Stimulated activated CD8-positive, alpha-beta memory T cell treated with anti-CD3 and anti-CD28 coated beads, Interleukin-7, amount 100 ng/mL, for 1 hour (primary cell): ENCODE data around the gene TBATA.

Experiments used
- DNase-seq, 2 donors: peaks; one replicate each; pipeline ENCODE4 v3.0.0-alpha.2; 2020; ENCODE audit warnings: low read depth in 2 of 2

The TBATA gene

GRCh38 chr10:70809011-70809611, 23.9 kb upstream of the TBATA start:
- no peak for DNase-seq

DNA sequence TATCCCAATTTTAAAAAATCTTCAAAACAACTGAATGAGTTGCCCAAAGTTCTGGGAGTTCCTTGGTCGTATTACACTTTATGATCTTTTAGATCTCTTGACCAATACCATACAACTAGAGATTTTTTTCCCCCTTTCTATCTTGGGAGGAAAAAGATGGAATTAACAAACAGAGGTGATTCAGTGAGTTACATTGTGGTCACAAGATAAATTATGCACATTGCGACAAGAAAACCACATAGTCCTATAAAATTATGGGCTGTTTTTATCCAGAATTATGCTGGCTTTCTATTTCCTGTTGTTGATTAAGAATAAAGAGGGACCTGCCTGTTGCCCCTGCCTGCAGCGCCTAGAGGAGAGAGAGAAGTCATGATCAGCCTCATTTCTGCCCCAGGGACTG, 22.4 kb upstream of the TBATA start:
- no peak for DNase-seq

DNA sequence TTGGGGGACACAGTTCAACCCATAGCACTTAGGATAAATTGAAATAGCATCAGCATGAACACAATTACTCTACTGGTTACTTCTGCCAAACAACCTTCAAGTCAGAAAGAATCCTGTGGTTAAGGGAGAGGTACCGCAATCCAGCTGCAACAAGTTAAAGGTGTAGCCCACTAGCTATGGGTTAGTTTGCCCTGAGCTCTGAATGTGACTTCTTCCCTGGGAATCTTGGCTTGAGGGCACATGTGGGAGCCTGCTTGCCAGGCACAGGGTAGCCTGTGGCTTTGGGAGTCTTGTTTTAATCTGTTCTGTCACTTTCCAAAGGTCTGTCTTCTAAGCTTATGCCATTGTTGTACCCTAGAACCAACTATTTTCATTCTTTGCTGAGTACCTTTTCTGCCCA, 21.7 kb upstream of the TBATA start:
- no peak for DNase-seq

- DNase-seq = no peak
Observed at GRCh38 chr10:70805619-70806215, 20.5 kb upstream of the TBATA start.

DNA sequence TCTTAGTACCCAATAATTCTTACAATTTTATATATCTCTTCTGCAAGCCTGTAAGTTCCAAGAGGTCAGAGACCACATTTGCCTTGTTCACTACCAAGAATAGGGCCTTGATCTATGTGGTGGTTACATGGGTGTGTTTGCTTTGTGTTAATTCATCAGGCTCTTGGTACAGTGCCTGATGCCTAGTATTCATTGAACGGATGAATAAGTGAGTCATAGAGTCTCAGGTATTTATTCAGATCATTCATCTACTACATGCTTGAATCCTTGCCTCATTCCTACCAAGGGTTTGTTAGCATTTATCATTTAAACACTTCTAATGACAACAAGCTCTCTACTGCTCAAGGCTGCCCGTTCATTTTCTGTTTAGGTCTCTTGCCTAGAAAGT, 19.2 kb upstream of the TBATA start:
- DNase-seq = no peak

- no peak for DNase-seq
Observed at GRCh38 chr10:70803775-70804420, 18.7 kb upstream of the TBATA start.

DNA sequence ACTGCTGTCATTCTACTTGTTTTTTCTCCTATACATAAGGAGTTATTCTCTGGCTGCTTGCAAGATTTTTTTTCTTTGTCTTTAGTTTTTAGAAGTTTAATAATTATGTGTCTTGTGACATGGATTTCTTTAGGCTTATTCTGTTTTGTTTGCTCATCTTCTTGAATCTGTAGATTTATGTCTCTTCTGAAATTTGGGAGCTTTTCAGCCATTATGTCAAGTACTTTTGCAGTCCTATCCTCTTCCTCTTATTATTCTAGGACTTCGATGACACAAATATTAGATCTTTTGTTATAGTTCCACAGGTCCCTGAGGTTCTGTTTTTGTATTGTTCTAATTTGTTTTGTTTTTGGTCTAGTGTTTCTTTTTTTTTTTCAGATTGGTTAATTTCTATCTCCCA, 16.7 kb upstream of the TBATA start:
- DNase-seq = no peak

- DNase-seq = no peak
Observed at GRCh38 chr10:70799124-70799523, 13.9 kb upstream of the TBATA start.

DNA sequence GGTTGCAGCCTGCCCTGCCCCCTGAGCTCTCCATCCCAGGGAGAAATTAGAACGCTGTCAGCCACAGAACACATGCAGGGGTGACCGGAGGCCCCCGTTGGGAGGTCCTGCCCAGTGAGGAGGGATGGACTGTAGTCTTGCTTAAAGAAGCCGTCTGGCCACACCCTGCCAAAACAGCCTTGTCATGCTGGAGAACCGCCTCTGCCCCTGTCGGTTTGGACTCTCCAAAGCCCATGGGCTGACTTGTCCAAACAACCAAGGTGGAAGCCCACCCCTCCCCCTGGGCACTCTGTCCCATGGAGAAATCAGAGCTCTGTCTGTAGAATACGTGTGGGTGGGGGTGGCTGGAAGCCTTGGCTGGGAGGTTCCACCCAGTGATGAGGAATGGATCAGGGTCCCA, 12.7 kb upstream of the TBATA start:
- no peak for DNase-seq

DNA sequence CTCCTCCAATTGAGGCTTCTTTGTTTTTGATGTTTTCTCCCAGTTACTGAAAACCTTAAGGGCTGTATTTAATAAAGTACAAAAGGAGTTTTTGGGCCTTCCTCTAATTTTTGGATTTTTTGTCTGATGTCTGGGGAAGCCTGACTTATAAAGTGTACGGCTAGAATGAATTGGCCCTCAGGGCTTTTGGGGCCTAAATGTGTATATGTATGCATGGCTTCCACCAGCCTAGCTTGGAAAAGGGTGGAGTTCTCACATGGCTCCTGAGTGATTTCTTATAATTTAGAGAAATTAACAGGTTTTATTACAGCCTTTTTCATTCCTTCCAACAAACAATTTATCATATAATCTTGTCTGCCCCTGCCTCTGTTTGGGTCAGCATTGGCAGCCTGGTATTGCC, 10.4 kb upstream of the TBATA start:
- DNase-seq = no peak

- DNase-seq = no peak
Observed at GRCh38 chr10:70791386-70792039, 6.3 kb upstream of the TBATA start.

DNA sequence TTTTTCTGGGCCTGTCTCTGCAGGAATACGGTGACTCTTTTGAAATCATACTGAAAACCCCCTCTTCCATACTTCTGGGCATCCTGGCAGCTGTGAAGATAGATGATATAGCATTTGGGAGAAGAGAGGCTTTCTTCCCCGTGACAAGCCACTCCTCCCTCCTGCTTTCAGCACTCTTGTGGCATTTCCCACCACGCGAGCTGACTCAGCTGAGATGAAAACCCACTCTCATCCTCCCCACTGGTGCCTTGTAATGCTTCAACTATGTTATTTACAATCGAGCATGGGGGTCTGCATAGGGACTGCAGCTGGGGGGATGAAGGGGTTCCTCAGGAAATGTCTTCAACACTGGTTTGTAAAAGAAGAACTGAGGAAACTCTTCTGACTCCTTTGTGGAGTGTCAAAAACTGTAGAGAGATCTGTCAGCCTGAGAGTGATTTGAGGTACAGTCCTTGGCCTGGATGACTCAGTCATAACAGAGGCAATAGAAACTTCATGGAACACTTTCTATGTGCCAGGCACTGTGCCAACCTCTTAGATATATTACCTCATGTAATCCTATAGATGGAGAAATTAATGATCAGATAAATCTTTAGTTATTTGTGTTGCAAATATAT, 1.7 kb upstream of the TBATA start:
- no peak for DNase-seq

DNA sequence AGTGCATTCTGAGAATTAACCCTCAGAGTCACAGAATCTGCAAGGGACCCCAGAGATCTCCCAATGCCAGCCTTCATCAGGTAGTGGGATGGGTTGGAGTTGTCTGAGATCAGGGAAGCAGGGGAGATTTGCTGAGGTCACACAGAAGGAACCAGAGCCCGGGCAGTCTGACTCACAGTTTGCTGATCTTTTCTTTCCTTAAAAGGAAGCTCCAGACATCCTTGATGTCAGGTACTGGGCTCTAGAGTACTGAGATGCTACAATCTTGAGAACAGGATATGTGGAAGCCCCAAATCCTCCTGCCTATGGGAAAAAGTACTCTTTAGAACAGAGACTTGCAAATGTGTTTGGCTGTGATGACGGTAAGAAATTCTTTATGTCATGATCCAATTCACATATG, 706 bp downstream of the TBATA start:
- no peak for DNase-seq

DNA sequence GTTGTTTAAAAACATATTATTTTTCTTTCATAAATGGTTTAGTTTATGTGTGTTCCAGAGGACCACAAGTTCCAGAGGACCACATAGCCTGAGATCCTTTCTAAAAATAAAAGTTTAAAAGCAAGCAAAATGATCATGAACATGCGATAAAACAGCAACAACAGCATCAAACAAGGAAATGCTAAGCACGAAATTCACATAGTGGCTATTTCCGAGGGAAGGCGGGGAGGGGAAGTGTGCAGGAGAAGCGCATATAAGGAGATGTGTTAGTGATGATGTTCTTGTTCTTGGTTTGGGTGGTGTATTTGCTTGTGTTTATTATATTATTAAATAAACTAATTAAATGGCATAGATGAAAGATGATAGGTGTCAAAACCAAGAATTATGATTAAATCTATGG, 1.2 kb downstream of the TBATA start:
- no peak for DNase-seq

DNA sequence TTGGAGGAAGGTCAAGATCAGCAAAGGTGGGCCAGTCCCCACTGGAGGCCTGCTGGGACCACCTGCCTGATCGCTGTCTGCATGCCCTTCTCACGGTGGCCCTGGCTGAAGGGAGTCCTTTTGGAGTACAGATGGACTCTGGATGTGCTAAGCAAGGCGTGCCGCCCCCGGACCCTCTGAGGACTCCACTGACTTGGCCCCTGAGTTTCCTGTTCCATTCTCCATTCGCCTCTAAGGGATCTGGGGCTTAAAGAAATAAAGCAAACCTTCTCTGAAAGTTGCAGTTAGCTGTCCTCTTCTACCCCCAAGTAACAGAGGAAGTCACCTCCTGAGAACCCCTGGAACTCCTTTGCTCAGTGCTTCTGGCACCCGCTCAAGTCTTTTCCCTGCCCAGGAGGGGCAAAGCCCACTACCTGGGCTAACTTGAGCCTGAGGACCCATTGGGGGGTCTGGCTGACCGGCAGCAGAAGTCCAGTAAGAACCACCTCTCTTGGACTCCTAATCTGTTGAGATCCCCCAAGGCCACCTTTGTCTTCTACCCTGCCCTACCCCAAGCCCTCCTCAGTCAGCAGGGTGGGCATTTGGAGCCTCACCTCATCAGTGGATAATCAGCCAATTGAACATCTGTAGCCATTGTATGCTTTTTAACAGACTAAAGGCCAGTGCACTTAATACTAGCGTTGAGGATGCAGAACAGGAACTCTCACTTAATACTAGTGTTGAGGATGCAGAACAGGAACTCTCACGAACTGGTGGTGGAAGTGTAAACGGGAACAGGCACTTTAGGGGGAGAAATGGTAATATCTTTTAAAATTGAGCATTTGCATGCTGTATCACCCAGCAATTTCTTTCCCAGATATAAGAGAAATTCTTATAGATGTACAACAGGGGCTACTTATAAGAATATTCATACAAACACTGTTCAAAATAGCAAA, 2.2 kb downstream of the TBATA start:
- DNase-seq = no peak

GRCh38 chr10:70782086-70782745, 3.0 kb downstream of the TBATA start:
- DNase-seq = no peak

DNA sequence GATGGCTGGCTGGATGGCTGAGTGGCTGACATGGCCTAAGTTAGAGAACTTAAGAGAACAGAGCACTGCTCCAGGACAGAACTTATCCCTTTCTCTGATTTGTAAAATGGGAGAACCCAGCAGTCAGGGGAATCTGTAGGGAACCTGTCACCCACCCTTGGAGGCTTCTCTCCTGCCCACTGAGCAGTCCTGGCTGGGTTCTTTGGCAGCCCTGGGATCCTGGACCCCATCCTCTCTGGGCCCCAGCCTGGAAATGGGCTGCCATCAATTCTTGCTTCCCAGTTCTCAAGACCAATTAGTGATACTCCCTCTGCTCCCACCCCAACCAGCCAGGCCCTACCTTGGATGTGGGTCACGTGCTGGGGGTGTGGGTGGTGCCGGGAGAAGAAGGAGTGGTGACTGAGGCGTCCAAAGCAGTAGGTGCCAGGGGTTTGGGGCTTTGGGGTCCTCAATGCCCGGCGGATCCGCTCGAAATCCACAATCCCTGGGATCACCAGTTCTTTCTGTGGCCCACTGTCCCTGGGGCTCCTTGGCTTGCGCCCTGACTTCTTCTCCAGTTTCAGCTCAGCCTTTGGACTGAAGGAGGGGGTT, 3.6 kb downstream of the TBATA start:
- no peak for DNase-seq

GRCh38 chr10:70780772-70781171, 4.4 kb downstream of the TBATA start:
- no peak for DNase-seq

GRCh38 chr10:70780370-70780760, 4.8 kb downstream of the TBATA start:
- DNase-seq = no peak

DNA sequence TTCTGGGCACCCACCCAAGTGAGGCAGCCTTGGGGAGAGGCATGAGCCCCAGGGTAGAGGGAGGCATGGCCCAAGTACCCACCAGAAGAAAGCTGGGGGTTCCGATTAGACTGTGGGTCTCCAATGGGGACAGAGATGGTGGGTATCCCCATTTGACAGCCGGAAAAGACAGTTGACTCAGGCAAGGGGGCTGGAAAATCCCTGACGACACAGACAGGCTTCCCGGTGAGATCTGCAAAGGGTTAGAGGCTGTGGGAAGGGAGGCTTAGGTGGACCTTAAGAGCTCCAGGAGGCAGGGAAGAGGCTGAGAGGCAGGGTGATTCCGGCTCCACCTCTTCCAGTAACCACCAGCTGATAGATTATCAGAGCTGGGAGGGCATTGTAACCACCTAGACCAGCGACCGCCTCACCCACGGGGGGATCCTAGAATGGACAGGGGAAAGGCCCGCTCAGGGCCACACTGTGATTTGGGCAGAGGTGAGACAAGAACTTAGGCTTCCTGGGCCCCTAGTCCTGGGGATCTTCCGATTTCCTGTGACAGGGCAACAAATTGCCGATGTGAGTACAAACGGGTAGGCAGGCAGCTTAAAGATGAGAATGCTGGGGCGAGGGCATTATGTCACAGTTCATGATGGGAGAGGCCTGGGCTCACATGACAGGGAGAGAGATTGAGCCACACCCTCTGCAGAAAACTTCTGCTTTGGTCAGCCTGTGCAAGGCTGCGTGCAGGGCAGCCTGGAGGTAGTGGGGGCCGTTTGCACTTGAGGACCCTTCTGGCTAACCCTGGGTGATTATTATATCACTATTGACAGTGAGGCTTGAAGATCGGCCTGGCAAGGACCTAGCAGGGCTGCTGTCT, 5.4 kb downstream of the TBATA start:
- no peak for DNase-seq
